ENCODE results near the gene SLC2A3. TPM values are rescaled to one million over a fixed set of nuclear protein-coding genes. Genes with fewer than 3 reads are reported as not detected.

Gene SLC2A3
- total and polyA plus RNA-seq, 9 of the 15 experiments (the other 6 are each of a cell fraction or from before 2014, with no cell fraction given) = 67.3 to 491 (median 104) TPM

DNA sequence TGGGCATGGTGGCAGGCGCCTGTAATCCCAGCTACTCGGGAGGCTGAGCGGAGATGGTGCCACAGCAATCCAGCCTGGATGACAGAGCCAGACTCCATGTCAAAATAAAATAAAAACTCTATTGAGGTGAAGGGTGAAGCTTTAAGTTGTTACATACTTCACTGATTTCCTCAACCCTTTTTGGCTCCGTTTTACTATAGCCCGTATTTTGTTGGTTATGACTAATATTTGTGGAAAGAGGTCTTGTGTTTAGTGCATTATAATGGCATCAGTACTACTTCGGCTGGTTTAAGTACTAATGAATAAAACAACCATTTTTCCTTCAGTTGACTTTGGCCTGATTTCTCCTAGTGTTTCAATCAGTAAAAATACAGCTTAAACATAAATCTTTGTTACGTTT is 36.2 kb downstream of the SLC2A3 start:
- no peaks in the 10 kb centered on the region for H3K9me3 ChIP-seq (replicated peaks; ENCODE audit: control insufficient read depth, insufficient read depth, low read depth, low read length)
- H3K4me2 ChIP-seq (ENCODE audit: insufficient read depth, low read length) = no peak overlapping the region
- H2AFZ ChIP-seq (ENCODE audit: low read depth, low read length) = no peak overlapping the region
- intact Hi-C loops (cut with micrococcal nuclease) = no loop called here
- TF ChIP-seq HDAC8 (tag; IDR thresholded peaks at IDR 0.05) = no peak
- no peak for TF ChIP-seq ZFP36 (IDR thresholded peaks at IDR 0.05; ENCODE audit: low read depth, low read length, partially characterized antibody)
- TF ChIP-seq, protein P1, sequence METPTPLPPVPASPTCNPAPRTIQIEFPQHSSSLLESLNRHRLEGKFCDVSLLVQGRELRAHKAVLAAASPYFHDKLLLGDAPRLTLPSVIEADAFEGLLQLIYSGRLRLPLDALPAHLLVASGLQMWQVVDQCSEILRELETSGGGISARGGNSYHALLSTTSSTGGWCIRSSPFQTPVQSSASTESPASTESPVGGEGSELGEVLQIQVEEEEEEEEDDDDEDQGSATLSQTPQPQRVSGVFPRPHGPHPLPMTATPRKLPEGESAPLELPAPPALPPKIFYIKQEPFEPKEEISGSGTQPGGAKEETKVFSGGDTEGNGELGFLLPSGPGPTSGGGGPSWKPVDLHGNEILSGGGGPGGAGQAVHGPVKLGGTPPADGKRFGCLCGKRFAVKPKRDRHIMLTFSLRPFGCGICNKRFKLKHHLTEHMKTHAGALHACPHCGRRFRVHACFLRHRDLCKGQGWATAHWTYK (CRISPR knock-in tag; IDR thresholded peaks at IDR 0.05) = no peak
- no peak for TF ChIP-seq KLF10 (CRISPR knock-in tag; IDR thresholded peaks at IDR 0.05)
- TF ChIP-seq HEY1 (CRISPR knock-in tag; IDR thresholded peaks at IDR 0.05; ENCODE audit: borderline replicate concordance) = no peak
- TF ChIP-seq, protein P2, sequence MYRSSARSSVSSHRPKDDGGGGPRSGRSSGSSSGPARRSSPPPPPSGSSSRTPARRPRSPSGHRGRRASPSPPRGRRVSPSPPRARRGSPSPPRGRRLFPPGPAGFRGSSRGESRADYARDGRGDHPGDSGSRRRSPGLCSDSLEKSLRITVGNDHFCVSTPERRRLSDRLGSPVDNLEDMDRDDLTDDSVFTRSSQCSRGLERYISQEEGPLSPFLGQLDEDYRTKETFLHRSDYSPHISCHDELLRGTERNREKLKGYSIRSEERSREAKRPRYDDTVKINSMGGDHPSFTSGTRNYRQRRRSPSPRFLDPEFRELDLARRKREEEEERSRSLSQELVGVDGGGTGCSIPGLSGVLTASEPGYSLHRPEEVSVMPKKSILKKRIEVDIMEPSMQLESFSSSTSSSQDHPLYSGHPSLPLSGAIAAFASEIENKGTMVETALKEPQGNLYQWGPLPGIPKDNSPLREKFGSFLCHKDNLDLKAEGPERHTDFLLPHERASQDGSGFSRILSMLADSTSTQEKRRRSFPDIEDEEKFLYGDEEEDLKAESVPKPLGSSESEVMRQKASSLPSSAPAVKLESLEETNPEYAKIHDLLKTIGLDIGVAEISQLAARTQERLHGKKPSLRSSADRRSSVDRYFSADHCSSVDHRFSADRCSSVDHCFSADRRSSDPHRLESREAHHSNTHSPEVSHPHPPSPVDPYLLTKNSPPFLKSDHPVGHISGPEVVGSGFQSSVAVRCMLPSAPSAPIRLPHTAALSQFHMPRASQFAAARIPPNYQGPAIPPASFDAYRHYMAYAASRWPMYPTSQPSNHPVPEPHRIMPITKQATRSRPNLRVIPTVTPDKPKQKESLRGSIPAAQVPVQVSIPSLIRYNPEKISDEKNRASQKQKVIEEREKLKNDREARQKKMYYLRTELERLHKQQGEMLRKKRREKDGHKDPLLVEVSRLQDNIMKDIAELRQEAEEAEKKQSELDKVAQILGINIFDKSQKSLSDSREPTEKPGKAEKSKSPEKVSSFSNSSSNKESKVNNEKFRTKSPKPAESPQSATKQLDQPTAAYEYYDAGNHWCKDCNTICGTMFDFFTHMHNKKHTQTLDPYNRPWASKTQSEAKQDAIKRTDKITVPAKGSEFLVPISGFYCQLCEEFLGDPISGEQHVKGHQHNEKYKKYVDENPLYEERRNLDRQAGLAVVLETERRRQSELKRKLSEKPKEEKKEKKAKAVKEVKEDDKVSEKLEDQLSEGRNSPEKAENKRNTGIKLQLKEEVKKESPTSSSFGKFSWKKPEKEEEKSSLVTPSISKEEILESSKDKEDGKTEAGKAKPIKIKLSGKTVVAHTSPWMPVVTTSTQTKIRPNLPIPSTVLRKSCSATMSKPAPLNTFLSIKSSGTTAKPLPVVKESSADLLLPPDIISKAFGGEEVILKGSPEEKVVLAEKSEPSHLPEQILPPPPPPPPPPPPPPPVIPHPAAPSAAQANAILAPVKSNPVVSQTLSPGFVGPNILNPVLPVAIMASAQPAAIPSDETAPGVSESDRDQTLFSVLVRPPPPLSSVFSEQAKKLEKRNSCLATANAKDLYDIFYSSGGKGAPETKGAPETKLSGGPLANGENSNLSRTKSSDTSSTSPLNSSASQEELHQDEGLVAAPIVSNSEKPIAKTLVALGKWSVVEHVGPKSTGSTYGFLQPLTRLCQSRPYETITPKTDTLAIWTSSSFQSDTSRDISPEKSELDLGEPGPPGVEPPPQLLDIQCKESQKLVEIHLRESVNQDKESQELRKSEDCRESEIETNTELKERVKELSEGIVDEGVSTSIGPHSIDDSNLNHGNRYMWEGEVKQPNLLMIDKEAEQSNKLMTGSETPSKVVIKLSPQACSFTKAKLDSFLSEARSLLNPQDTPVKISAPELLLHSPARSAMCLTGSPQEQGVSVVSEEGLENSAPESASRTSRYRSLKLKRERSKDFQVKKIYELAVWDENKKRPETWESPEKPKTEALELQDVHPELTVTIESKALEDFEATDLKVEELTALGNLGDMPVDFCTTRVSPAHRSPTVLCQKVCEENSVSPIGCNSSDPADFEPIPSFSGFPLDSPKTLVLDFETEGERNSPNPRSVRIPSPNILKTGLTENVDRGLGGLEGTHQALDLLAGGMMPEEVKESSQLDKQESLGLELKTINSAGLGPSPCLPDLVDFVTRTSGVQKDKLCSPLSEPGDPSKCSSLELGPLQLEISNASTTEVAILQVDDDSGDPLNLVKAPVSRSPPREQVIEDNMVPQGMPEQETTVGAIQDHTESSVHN (IDR thresholded peaks at IDR 0.05; ENCODE audit: borderline replicate concordance in 1 of 2, low read depth in 1 of 2) = no peak
- no peak for TF ChIP-seq PHF21A (IDR thresholded peaks at IDR 0.05; ENCODE audit: borderline replicate concordance, low read depth)
- no peak for TF ChIP-seq ZBTB1 (CRISPR knock-in tag; IDR thresholded peaks at IDR 0.05; ENCODE audit: borderline replicate concordance, low read depth)
- BruUV-seq (replicated peaks) = no TSS peak
- no peaks in the 10 kb centered on the region for H4K20me1 ChIP-seq (replicated peaks; ENCODE audit: control insufficient read depth, insufficient read depth, low read length)
- ChIA-PET POLR2A (interaction anchor here (1.0 to 1.3 kb wide), 2 partner anchors 8 to 94 kb away, joined by 3 to 7 read pairs; no protein-coding TSS in a partner anchor), CTCF (ENCODE audit: low intra/inter-chr PET ratio) (no interaction called here)
- no peak overlapping the region for H3K9ac ChIP-seq (ENCODE audit: insufficient read depth in 1 of 2, low read depth in 2 of 2, low read length in 2 of 2)
- DNase-seq (ENCODE audit: extremely low read depth in 1 of 4, low spot score in 3 of 4) (no peak), FAIRE-seq (no peak), ATAC-seq (no peak)
- H3K27ac ChIP-seq (ENCODE audit: extremely low read depth, low read depth, low read length) = no peak overlapping the region
- no peak overlapping the region for H3K4me3 ChIP-seq
- H3K79me2 ChIP-seq (ENCODE audit: control insufficient read depth, insufficient read depth, low read length) = no peaks in the 10 kb centered on the region
- H3K9me1 ChIP-seq (ENCODE audit: control insufficient read depth, insufficient read depth, low read length) = no peaks in the 10 kb centered on the region
- WGBS (ENCODE audit: insufficient coverage, low coverage, missing lambda C conversion rate) = 29% methylated on average over 7 of the region's 7 CpGs
- H3K4me1 ChIP-seq (replicated peaks in 1 of 2; ENCODE audit: control insufficient read depth in 2 of 2, insufficient read depth in 2 of 2, low read length in 2 of 2) = no peaks in the 10 kb centered on the region
- H3K36me3 ChIP-seq (ENCODE audit: control insufficient read depth, insufficient read depth, low read length) = no peaks in the 10 kb centered on the region
- no peaks in the 10 kb centered on the region for H3K27me3 ChIP-seq (ENCODE audit: control insufficient read depth in 2 of 2, insufficient read depth in 2 of 2, low read length in 2 of 2)
- in situ Hi-C loops (cut with MboI) = no loop called here

Data from K562 (cell line).